H1 (cell line): ENCODE results near the gene BEST2. TPM values are rescaled to one million over a fixed set of nuclear protein-coding genes. Genes with fewer than 3 reads are reported as not detected.

Experiments
- CHD2 ChIP-seq: IDR thresholded peaks from 2 replicates; pipeline ENCODE4 v1.6.1; 2012; ENCODE audit warnings: low read length, improper control_type of control experiment
- CHD7 ChIP-seq: fragments of 300-600 bp; sonication (generic); IDR thresholded peaks from 2 replicates; pipeline ENCODE4 v1.7.1; 2012; ENCODE audit warnings: low read length, moderate library complexity, mild to moderate bottlenecking, inconsistent platforms; ENCODE audit not compliant: insufficient replicate concordance
- EP300 ChIP-seq, 2 experiments: IDR thresholded peaks; 1 replicate in 1 of 2; 2 replicates in 1 of 2; pipeline ENCODE4 v1.6.1; 2011 to 2012; ENCODE audit warnings: low read depth in 2 of 2, low read length in 2 of 2, mild to moderate bottlenecking in 2 of 2, borderline replicate concordance in 1 of 2, inconsistent platforms in 1 of 2, moderate library complexity in 1 of 2
- JUN ChIP-seq: IDR thresholded peaks from 2 replicates; pipeline ENCODE4 v1.6.1; 2011; ENCODE audit warnings: low read depth, mild to moderate bottlenecking, improper control_type of control experiment, low read length
- KDM4A ChIP-seq: IDR thresholded peaks from one replicate; pipeline ENCODE4 v1.7.1; 2012; ENCODE audit warnings: low read depth, mild to moderate bottlenecking, moderate library complexity, low read length, inconsistent platforms; ENCODE audit not compliant: severe bottlenecking
- KDM5A ChIP-seq: fragments of 200-600 bp; IDR thresholded peaks from 2 replicates; pipeline ENCODE4 v1.7.1; 2012; ENCODE audit warnings: mild to moderate bottlenecking, low read length, inconsistent platforms, mixed read lengths
- NRF1 ChIP-seq: IDR thresholded peaks from 2 replicates; pipeline ENCODE4 v1.6.1; 2011; ENCODE audit warnings: mild to moderate bottlenecking, low read depth, low read length, improper control_type of control experiment
- POLR2A ChIP-seq, 2 experiments: IDR thresholded peaks; 1 replicate in 1 of 2; 2 replicates in 1 of 2; pipeline ENCODE4 v1.6.1; 2011; ENCODE audit warnings: low read depth in 2 of 2, low read length in 2 of 2, mild to moderate bottlenecking in 2 of 2; ENCODE audit errors: control extremely low read depth in 1 of 2
- SIN3A ChIP-seq, 2 experiments: IDR thresholded peaks in 1 of 2; conservative IDR thresholded peaks in 1 of 2; 2 replicates each; pipeline ENCODE4 v1.6.1; 2011 to 2012; ENCODE audit warnings: low read length in 2 of 2, improper control_type of control experiment in 1 of 2, low read depth in 1 of 2, mild to moderate bottlenecking in 1 of 2
- polyA plus RNA-seq, 7 experiments: library from polyadenylated mRNA; depleted of rRNA in 3 of 7; stranded (reverse) in 5 of 7; unstranded in 2 of 7; fragments of >200 nt in 5 of 7; fragments of 200-250 nt in 2 of 7; gene quantifications; 1 replicate in 5 of 7; 2 replicates in 1 of 7; 4 replicates in 1 of 7; pipeline versions ENCODE4 v1.2.1 to v1.2.3, GENCODE V29; 2011 to 2013; ENCODE audit warnings: missing spikeins in 2 of 7, mixed read lengths in 2 of 7
- total RNA-seq: library from RNA; stranded (reverse); fragmentation: NEBNext Ultra II Directional; extraction: Animal tissue kit (Norgen Biotek cat#: 25700); gene quantifications from 2 replicates; pipeline ENCODE4 v1.2.1, GENCODE V29; 2021

BEST2 gene
- total and polyA plus RNA-seq, 2 of the 8 experiments (the other 6 are each of a cell fraction or from before 2014, with no cell fraction given), result 4.6 to 7.3 TPM

- TF ChIP-seq SIN3A (conservative IDR thresholded peaks at IDR 0.05 in 1 of 2, IDR thresholded peaks at IDR 0.05 in 1 of 2; ENCODE audit: low read depth in 1 of 2, low read length in 2 of 2) (peak in 1 of 2 experiments; percentile 46; a peak in 2 of 4 replicates), CHD2 (peak; percentile 64), JUN (no peak), KDM4A (no peak), KDM5A (no peak), NRF1 (peak; percentile 64), EP300 (IDR thresholded peaks at IDR 0.05; ENCODE audit: borderline replicate concordance in 1 of 2, low read depth in 2 of 2, low read length in 2 of 2) (peak in 1 of 2 experiments; percentile 73; a peak in 1 of 3 replicates), POLR2A (IDR thresholded peaks at IDR 0.05; ENCODE audit: control extremely low read depth in 1 of 2, low read depth in 2 of 2, low read length in 2 of 2) (peak; percentile 84 to 88), CHD7 (no peak)
These were observed 42.0 kb downstream of the BEST2 start (continued) for GRCh38 chr19:12793290-12794195.
